Activated gamma-delta T cell treated with Interleukin-2 at 50 U/mL for 16 hours (primary cell): ENCODE measurements around the gene UNC13C.

Source experiments
- DNase-seq: peaks from one replicate; pipeline ENCODE4 v3.0.0-alpha.2; 2020

Gene UNC13C

DNA sequence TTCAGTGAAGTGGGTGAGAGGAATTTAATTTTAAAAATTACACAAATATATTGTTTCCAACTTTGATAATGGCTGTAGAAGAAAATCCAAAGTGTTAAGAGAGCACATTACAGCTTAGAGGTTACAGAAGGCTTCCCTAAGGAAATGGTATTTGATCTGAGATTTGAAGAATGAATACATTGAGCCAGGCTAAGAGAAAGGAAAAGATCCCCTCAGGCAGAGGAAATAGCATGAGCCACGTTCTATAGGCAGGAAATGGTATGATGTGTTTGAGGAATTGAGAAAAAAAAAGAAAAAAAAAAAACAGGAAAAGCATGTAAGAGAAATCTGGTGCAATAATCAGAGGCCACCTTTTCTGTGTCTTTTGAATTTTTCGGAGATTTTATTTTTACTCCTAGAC, 48.6 kb downstream of the UNC13C start:
- no peak for DNase-seq

- no peak for DNase-seq
Observed at GRCh38 chr15:54029081-54029480, 50.8 kb downstream of the UNC13C start.

DNA sequence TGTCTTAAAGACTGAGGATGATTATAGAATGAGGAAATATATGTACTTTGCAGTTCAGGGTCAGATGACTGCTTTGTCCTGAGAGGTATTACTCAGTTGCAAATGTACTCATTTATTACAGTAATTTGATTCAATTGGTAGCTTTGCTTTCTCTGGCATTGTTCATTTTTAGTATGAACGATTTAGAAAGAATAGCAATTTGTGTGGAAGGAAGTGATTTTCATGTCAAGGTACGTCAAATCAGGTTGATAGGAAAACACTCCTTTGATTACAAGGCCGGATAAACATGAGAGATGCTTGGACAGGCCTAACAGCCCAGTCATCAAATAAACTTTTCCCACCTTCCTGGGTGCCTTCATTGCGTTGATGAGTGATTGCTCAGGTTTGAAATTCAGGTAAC, 53.8 kb downstream of the UNC13C start:
- DNase-seq: no peak

GRCh38 chr15:54033356-54033860, 55.2 kb downstream of the UNC13C start:
- DNase-seq: no peak

- DNase-seq: no peak
Observed at GRCh38 chr15:54033869-54034458, 55.7 kb downstream of the UNC13C start.

GRCh38 chr15:54035616-54036015, 57.4 kb downstream of the UNC13C start:
- no peak for DNase-seq

DNA sequence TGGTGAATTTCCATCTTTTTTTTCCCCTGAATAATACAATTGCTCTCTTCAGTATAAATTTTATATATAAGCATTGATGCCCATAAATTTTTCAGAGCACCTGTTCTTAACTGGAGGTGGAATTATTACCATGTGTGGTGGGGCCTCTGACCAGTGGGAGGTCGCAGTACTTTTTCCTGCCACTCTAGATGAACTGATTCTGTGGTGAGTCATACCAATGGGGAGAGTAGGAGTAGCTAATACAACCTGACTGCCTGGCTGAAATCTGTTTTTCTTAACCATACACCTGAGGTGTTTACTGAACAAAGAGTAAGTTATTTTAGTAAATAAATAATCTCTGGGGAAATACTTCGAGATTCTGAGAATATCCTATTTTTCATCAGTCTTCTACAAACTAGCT, 67.2 kb downstream of the UNC13C start:
- no peak for DNase-seq

GRCh38 chr15:54046093-54046492, 67.9 kb downstream of the UNC13C start:
- no peak for DNase-seq

DNA sequence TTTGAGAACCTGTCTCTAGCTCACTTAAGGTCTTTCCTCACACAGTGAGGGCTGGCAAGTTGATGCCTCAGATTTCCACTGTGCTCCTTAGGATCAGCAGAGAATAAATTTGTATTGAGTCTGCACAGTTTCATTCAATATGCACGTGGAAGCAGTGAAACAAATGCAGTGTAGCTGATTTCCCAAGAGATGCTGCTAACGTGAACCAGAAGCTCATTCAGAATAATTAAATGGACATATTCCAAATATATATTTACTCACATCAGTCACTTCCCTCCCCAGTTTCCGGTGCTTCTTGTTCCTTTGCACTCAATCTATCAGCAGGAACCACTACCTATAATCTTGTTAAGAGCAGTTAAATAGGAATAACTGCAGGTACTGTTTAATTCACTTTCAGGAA, 86.1 kb downstream of the UNC13C start:
- no peak for DNase-seq

DNA sequence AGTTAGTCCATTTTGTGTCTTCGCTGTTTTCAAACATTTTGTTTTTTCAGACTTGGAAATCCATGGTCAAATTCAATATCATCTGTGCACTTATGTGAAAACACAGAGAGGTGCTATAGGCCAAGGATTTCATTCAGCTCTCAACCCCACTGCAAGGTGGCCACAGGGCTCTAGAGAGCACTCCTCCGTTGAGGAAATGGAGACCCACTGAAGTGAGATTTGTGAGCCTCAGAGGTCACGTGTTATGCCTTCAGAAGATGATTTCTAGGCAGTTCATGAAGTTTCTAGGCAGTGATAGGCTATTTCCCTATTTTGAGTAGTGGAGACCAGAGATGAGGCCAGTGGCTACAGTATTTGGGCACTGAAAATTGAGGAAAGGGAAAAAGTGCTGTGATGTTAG, 88.2 kb downstream of the UNC13C start:
- no peak for DNase-seq

DNA sequence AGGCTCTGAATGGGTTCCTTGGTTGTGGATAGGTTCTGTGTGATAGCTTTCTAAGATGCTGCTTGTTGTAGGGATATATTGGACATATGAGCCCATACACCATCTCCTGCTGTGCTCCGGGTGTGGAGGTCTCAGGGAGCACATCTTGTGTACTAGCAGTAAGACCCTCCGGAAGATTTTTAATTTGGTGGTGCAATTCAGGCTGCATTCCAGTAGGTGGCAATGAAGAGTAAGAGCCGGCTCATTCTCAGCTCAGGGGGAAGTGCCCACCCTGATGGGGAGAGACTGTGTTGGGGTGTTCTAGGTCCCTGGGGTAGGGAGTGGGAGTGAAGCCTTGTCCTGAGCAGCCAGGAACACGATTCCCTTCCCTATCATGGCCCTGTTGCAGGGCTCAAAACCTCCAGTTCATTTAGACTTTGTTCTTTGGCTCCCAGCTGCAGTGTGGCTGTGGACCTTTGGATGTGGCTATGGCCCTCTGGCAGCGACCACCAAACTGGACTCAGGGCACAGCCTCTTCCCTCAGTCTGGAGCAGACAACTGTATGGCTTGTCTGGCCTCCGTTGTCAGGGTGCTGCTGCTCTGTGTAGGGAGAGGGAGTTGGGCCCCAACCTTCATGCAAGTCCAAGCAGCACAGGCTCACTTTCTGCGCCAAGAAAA, 104.7 kb downstream of the UNC13C start:
- DNase-seq: no peak

DNA sequence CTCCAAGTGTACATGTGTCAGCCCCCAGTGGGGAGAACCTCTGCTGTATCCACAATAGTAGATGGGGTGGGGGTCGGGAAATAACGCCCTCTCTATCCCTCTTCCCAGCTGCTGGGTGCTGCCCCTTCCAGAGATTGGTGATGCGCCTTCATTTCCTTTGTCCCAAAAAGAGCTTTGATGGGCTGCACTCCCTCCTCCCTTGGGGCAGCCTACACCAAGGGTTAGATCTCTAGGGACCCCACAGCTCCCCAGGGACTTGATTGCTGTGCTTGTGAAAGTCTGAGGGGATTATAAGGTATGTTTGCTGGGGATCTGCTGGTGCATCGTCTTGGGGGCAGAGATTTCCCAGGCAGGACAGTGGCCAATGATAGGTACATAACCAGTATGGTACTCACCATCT, 105.3 kb downstream of the UNC13C start:
- no peak for DNase-seq

- DNase-seq: no peak
Observed at GRCh38 chr15:54083991-54084390, 105.8 kb downstream of the UNC13C start.

DNA sequence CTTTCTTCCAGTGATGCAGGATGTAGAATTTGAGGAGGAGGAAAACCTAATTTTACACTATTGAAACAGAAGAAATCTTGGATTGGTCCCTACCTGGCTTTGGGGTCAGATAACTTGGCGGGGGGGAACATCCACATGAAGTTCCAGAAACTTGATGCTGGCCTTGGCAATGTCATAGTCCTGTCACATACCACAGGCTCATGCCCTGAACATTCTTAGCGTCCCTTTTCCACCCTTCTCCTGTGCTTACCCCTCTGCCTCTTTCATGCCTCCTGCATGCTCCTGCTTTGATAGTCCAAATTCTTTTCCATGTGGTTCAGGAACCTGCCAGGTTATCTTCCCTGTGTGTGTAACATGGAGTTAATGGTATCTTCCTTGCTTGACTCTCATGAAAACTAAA, 110.6 kb downstream of the UNC13C start:
- DNase-seq: no peak

DNA sequence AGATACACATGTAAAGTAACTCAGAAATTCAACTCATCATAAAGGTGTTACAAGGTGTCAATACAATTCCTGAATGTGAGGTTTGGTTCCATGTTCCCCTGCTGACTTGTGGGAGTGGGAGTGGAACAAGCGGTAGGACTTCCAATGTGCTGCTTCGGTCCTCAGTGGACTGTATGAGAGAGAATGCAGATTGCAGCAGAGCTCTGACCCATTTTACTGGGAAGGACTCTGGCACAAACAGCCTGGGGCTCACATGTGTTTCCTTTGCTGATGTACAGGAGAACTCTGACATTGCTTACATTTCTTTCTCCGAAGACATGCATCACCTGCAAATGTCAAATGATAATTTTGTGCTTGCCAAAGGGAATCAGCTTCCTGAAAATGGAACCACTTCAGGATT, 111.5 kb downstream of the UNC13C start:
- DNase-seq: no peak

GRCh38 chr15:54091651-54092050, 113.4 kb downstream of the UNC13C start:
- no peak for DNase-seq

- no peak for DNase-seq
Observed at GRCh38 chr15:54094661-54095060, 116.4 kb downstream of the UNC13C start.

- no peak for DNase-seq
Observed at GRCh38 chr15:54097019-54097418, 118.8 kb downstream of the UNC13C start.

DNA sequence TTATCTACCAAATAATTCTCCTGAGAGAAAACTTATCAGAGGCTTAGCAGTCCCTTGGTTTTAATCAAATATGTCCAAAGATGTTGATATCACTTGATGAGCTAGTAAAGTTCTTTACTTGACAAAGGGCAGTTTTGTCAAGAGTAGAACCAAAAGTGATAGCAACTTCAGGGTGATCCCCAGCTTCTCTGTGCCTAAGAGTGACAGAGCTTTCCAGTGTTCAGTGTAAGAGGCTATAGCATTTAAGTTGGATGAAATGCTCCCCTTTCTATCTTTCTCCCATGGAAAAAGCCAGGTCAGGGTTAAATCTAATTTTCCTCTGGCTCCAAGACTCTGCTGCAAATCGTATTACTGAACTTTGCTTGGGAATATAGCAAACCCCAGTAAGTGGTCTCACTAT, 120.8 kb downstream of the UNC13C start:
- no peak for DNase-seq

- DNase-seq: no peak
Observed at GRCh38 chr15:54101664-54102270, 123.5 kb downstream of the UNC13C start.

GRCh38 chr15:54102704-54103103, 124.5 kb downstream of the UNC13C start:
- DNase-seq: no peak

- DNase-seq: no peak
Observed at GRCh38 chr15:54109014-54109413, 130.8 kb downstream of the UNC13C start.

GRCh38 chr15:54119051-54119450, 140.8 kb downstream of the UNC13C start:
- no peak for DNase-seq

DNA sequence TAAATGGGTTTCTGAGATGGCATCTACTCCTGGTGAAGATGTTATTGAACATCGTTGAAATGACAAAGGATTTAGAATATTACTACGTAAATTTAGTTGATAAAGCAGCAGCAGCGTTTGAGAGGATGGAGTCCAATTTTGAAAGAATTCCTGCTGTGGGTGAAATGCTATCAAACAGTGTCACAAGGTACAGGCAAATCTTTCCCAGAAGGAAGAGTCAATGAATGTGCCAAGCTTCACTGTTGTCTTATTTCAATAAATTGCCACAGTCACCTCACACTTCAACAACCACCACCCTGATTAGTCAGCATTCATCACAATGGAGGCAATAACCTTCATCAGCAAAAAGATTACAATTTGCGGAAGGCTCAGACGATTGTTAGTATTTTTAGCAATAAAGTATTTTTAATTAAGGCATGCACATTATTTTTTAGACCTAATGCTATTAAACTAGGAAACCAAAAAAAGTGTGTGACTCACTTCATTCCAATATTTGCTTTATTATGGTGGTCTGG, 142.8 kb downstream of the UNC13C start:
- DNase-seq: no peak
